Fibroblast of peridontal ligament (primary cell): Measurements from ENCODE around the gene GPAT3.

Experiments
- DNase-seq: peaks from one replicate; pipeline ENCODE4 v3.0.0-alpha.2; 2010; ENCODE audit errors: extremely low read depth

The GPAT3 gene

GRCh38 chr4:83644677-83645659, 109.1 kb downstream of the GPAT3 start:
- DNase-seq, result peak; percentile 85

GRCh38 chr4:83646538-83647239, 110.8 kb downstream of the GPAT3 start:
- DNase-seq, result no peak

GRCh38 chr4:83651846-83652245, 115.9 kb downstream of the GPAT3 start:
- no peak for DNase-seq
